Amniotic stem cell (primary cell): ENCODE data around the gene BRIX1.
"Not testable (repeated sequence)": the region's sequence is repeated elsewhere in the genome, so short reads cannot be mapped to it uniquely, and the experiment has no call there.

Source experiments
- DNase-seq: peaks from one replicate; lab custom pipeline; 2025; lab: John Stamatoyannopoulos, UW

Gene BRIX1

GRCh38 chr5:34968258-34968657, 52.7 kb downstream of the BRIX1 start:
- no peak for DNase-seq

GRCh38 chr5:34970552-34970951, 55.0 kb downstream of the BRIX1 start:
- DNase-seq, result no peak

- DNase-seq, result not testable (repeated sequence)
Measured at GRCh38 chr5:34971655-34972054, 56.1 kb downstream of the BRIX1 start.
